ENCODE measurements around the gene GLIPR2. TPM values are rescaled to one million over a fixed set of nuclear protein-coding genes. Genes with fewer than 3 reads are reported as not detected.
"Not testable (repeated sequence)": the region's sequence is repeated elsewhere in the genome, so short reads cannot be mapped to it uniquely, and the experiment has no call there.

GLIPR2 gene
- total RNA-seq (2022) (1.6 and 1.9 TPM in 2 replicates), Bru-seq, nascent RNA (percentile 27 among the genes with signal in this experiment), BruChase-seq, experiment 1, labeled RNA remaining after a 2-hour chase (percentile 27 among the genes with signal in this experiment), BruChase-seq, experiment 2, labeled RNA remaining after a 6-hour chase (percentile 36 among the genes with signal in this experiment)
- long read RNA-seq, partial matches to known transcripts, result 0 of 1 reads
- long read RNA-seq, other reads (novel, unspliced or antisense), result 0 of 1 reads

GRCh38 chr9:36136272-36136893, at the start of gene GLIPR2:
Gene GLIPR2 (plus strand): TSS chr9:36136733. CDS start chr9:36136779, 46 bp downstream.
- peak; percentile 61 to 79 for DNase-seq
- ChIA-PET CTCF (interaction anchor here (1.7 kb wide), 1 partner anchor 29 kb away, joined by 4 read pairs; no protein-coding TSS in a partner anchor), POLR2A (interaction anchor here (0.5 kb wide), 2 partner anchors 113 to 1131 kb away, joined by 3 to 8 read pairs; no protein-coding TSS in a partner anchor)

GRCh38 chr9:36087054-36087453, 49.5 kb upstream of the GLIPR2 start:
- H3K27me3 ChIP-seq (replicated peaks; ENCODE audit: control insufficient read depth, insufficient read depth, low read length); H3K27ac Mint-ChIP-seq (ENCODE audit: unreplicated experiment); H3K9me3 ChIP-seq; H3K36me3 Mint-ChIP-seq (ENCODE audit: insufficient read depth, unreplicated experiment); intact Hi-C loops (cut with micrococcal nuclease; ENCODE audit: unreplicated experiment); DNase-seq; H3K9me3 Mint-ChIP-seq (ENCODE audit: unreplicated experiment); BruUV-seq (replicated peaks); H3K4me3 ChIP-seq (ENCODE audit: low read depth, low read length); H3K36me3 ChIP-seq (ENCODE audit: control insufficient read depth, insufficient read depth, low read length); CTCF ChIA-PET; H3K27me3 Mint-ChIP-seq (ENCODE audit: insufficient read depth, unreplicated experiment); POLR2A ChIA-PET; H3K4me3 Mint-ChIP-seq (ENCODE audit: unreplicated experiment): not testable (repeated sequence)
- H3K4me1 ChIP-seq, result peaks cover 30% of the 10 kb centered on the region
- peaks cover 14% of the 10 kb centered on the region for H3K4me1 Mint-ChIP-seq (ENCODE audit: low read depth, unreplicated experiment)

More at GRCh38 chr9:36136272-36136893, at the start of gene GLIPR2:
- H3K4me1 Mint-ChIP-seq (ENCODE audit: low read depth, unreplicated experiment), result no peaks in the 10 kb centered on the region
- Histone ChIP-seq H3K4me1 (0 out of 2 replicates have a peak, but pooled peaks cover 8% of the 10 kb centered on the region), H3K9me3 (no peaks in the 10 kb centered on the region), H3K4me3 (ENCODE audit: low read depth, low read length) (peak within 1 kb of the TSS; percentile 54), H3K27me3 (replicated peaks; ENCODE audit: control insufficient read depth, insufficient read depth, low read length) (no peaks in the 10 kb centered on the region; the same call in none of the 2 replicates), H3K36me3 (ENCODE audit: control insufficient read depth, insufficient read depth, low read length) (no peaks in the 10 kb centered on the region)
- peak within 1 kb of the TSS; percentile 78 for H3K4me3 Mint-ChIP-seq (ENCODE audit: unreplicated experiment)
- peaks cover 9% of the 10 kb centered on the region for H3K36me3 Mint-ChIP-seq (ENCODE audit: insufficient read depth, unreplicated experiment)
- BruUV-seq (replicated peaks), result no TSS peak
- peaks cover 5% of the 10 kb centered on the region for H3K27me3 Mint-ChIP-seq (ENCODE audit: insufficient read depth, unreplicated experiment)
- intact Hi-C loops (cut with micrococcal nuclease; ENCODE audit: unreplicated experiment), result no loop called here
- H3K27ac Mint-ChIP-seq (ENCODE audit: unreplicated experiment), result no peak within 1 kb of the TSS
- peak in 1 of 2 experiments; percentile 10 for TF ChIP-seq CTCF (IDR thresholded peaks at IDR 0.05; ENCODE audit: insufficient read depth in 1 of 2, low read depth in 1 of 2, low read length in 1 of 2, severe bottlenecking in 1 of 2, unreplicated experiment in 1 of 2)
- no peaks in the 10 kb centered on the region for H3K9me3 Mint-ChIP-seq (ENCODE audit: unreplicated experiment)

- Mint-ChIP-seq H3K4me3 (ENCODE audit: unreplicated experiment) (no peak overlapping the region), H3K27ac (ENCODE audit: unreplicated experiment) (no peak overlapping the region), H3K4me1 (ENCODE audit: low read depth, unreplicated experiment) (peaks cover 15% of the 10 kb centered on the region), H3K36me3 (ENCODE audit: insufficient read depth, unreplicated experiment) (no peaks in the 10 kb centered on the region), H3K27me3 (ENCODE audit: insufficient read depth, unreplicated experiment) (no peaks in the 10 kb centered on the region), H3K9me3 (ENCODE audit: unreplicated experiment) (no peaks in the 10 kb centered on the region)
- H3K9me3 ChIP-seq, result no peaks in the 10 kb centered on the region
- POLR2A ChIA-PET, result no interaction called here
- no peaks in the 10 kb centered on the region for H3K36me3 ChIP-seq (ENCODE audit: control insufficient read depth, insufficient read depth, low read length)
- no peak overlapping the region for H3K4me3 ChIP-seq (ENCODE audit: low read depth, low read length)
- no peaks in the 10 kb centered on the region for H3K27me3 ChIP-seq (replicated peaks; ENCODE audit: control insufficient read depth, insufficient read depth, low read length)
- TF ChIP-seq CTCF (IDR thresholded peaks at IDR 0.05; ENCODE audit: insufficient read depth in 1 of 2, low read depth in 1 of 2, low read length in 1 of 2, severe bottlenecking in 1 of 2, unreplicated experiment in 1 of 2), result no peak
- peaks cover 23% of the 10 kb centered on the region for H3K4me1 ChIP-seq
- CTCF ChIA-PET, result interaction anchor here (0.6 kb wide), 1 partner anchor 644 kb away, joined by 7 read pairs; no protein-coding TSS in a partner anchor
- no TSS peak for BruUV-seq (replicated peaks)
- DNase-seq, result no peak
- intact Hi-C loops (cut with micrococcal nuclease; ENCODE audit: unreplicated experiment), result no loop called here
These were observed 48.5 kb upstream of the GLIPR2 start for GRCh38 chr9:36088020-36088419.

Measured in Caco-2 (cell line).